Measurements from ENCODE around the gene RIPOR1.

Gene RIPOR1

DNA sequence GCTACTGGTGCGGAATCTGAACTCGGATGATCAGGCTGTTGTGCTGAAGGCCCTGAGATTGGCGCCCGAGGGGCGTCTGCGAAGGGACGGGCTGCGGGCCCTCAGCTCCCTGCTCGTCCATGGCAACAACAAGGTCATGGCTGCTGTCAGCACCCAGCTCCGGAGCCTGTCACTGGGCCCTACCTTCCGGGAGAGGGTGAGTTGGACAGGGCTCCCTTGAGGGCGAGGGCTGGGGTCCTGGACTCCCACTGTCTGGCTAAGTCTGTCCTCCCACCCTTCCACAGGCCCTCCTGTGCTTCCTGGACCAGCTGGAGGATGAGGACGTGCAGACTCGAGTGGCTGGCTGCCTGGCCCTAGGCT, 17.0 kb downstream of the RIPOR1 start:
- Histone ChIP-seq H3K36me3 (ENCODE audit: control insufficient read depth, low read length) (peaks cover 71% of the 10 kb centered on the region), H3K4me2 (ENCODE audit: low read length) (peak overlapping the region; percentile 94), H3K4me3 (ENCODE audit: low read length) (no peak overlapping the region), H3K27ac (ENCODE audit: low read depth, low read length) (peak overlapping the region; percentile 99; the same call in 1 of the 2 replicates), H3K79me2 (ENCODE audit: control insufficient read depth, low read length) (peaks cover 30% of the 10 kb centered on the region), H3K9me2 (replicated peaks; ENCODE audit: control insufficient read depth, low read length) (no peaks in the 10 kb centered on the region), H3K4me1 (ENCODE audit: control insufficient read depth, low read length) (peaks cover 89% of the 10 kb centered on the region), H3K9me3 (ENCODE audit: control insufficient read depth, insufficient read depth, low read length) (no peaks in the 10 kb centered on the region), H3F3A (ENCODE audit: control insufficient read depth, insufficient read depth) (peaks cover 27% of the 10 kb centered on the region), H4K20me1 (ENCODE audit: control insufficient read depth, insufficient read depth, low read depth, low read length) (no peaks in the 10 kb centered on the region), H3K27me3 (ENCODE audit: control insufficient read depth, low read length) (no peaks in the 10 kb centered on the region)
- no peak for TF ChIP-seq CTCF (IDR thresholded peaks at IDR 0.05; ENCODE audit: low read depth, low read length, poor library complexity, severe bottlenecking)
- no peak for TF ChIP-seq EZH2phosphoT487 (IDR thresholded peaks at IDR 0.05; ENCODE audit: borderline replicate concordance, low read length)

DNA sequence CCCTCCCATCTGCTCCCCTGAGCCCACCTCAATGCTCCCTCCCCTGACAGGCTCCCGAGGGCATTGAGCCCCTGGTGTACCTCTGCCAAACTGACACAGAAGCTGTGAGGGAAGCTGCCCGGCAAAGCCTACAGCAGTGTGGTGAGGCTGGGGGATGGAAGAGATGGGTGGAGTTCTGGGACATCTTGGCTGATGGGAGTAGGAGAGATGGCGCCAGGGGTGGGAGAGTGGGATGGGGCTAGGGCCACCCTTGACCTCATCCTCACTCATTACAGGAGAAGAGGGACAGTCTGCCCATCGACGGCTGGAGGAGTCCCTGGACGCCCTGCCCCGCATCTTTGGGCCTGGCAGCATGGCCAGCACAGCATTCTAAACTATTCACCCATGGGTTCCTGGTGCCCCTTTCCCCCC, 17.5 kb downstream of the RIPOR1 start:
- TF ChIP-seq EZH2phosphoT487 (IDR thresholded peaks at IDR 0.05; ENCODE audit: borderline replicate concordance, low read length) = no peak
- no peak for TF ChIP-seq CTCF (IDR thresholded peaks at IDR 0.05; ENCODE audit: low read depth, low read length, poor library complexity, severe bottlenecking)
- no peaks in the 10 kb centered on the region for H3K9me2 ChIP-seq (replicated peaks; ENCODE audit: control insufficient read depth, low read length)
- no peaks in the 10 kb centered on the region for H4K20me1 ChIP-seq (ENCODE audit: control insufficient read depth, insufficient read depth, low read depth, low read length)
- peaks cover 27% of the 10 kb centered on the region for H3F3A ChIP-seq (ENCODE audit: control insufficient read depth, insufficient read depth)
- no peaks in the 10 kb centered on the region for H3K9me3 ChIP-seq (ENCODE audit: control insufficient read depth, insufficient read depth, low read length)
- no peak overlapping the region for H3K4me3 ChIP-seq (ENCODE audit: low read length)
- H3K4me2 ChIP-seq (ENCODE audit: low read length) = peak overlapping the region; percentile 94
- peak overlapping the region; percentile 99 for H3K27ac ChIP-seq (ENCODE audit: low read depth, low read length)
- H3K27me3 ChIP-seq (ENCODE audit: control insufficient read depth, low read length) = no peaks in the 10 kb centered on the region
- H3K79me2 ChIP-seq (ENCODE audit: control insufficient read depth, low read length) = peaks cover 34% of the 10 kb centered on the region
- peaks cover 71% of the 10 kb centered on the region for H3K36me3 ChIP-seq (ENCODE audit: control insufficient read depth, low read length)
- H3K4me1 ChIP-seq (ENCODE audit: control insufficient read depth, low read length) = peaks cover 94% of the 10 kb centered on the region

GRCh38 chr16:67546761-67547422, 18.3 kb downstream of the RIPOR1 start:
- H3K36me3 ChIP-seq (ENCODE audit: control insufficient read depth, low read length) = peaks cover 73% of the 10 kb centered on the region
- TF ChIP-seq EZH2phosphoT487 (IDR thresholded peaks at IDR 0.05; ENCODE audit: borderline replicate concordance, low read length) (no peak), CTCF (IDR thresholded peaks at IDR 0.05; ENCODE audit: low read depth, low read length, poor library complexity, severe bottlenecking) (peak; percentile 94)
- peak overlapping the region; percentile 94 for H3K4me2 ChIP-seq (ENCODE audit: low read length)
- H3K27me3 ChIP-seq (ENCODE audit: control insufficient read depth, low read length) = no peaks in the 10 kb centered on the region
- peaks cover 99% of the 10 kb centered on the region for H3K4me1 ChIP-seq (ENCODE audit: control insufficient read depth, low read length)
- H3K79me2 ChIP-seq (ENCODE audit: control insufficient read depth, low read length) = peaks cover 42% of the 10 kb centered on the region
- no peaks in the 10 kb centered on the region for H3K9me3 ChIP-seq (ENCODE audit: control insufficient read depth, insufficient read depth, low read length)
- H3K4me3 ChIP-seq (ENCODE audit: low read length) = peak overlapping the region; percentile 78
- peaks cover 27% of the 10 kb centered on the region for H3F3A ChIP-seq (ENCODE audit: control insufficient read depth, insufficient read depth)
- H3K27ac ChIP-seq (ENCODE audit: low read depth, low read length) = peak overlapping the region; percentile 99
- H3K9me2 ChIP-seq (replicated peaks; ENCODE audit: control insufficient read depth, low read length) = no peaks in the 10 kb centered on the region
- no peaks in the 10 kb centered on the region for H4K20me1 ChIP-seq (ENCODE audit: control insufficient read depth, insufficient read depth, low read depth, low read length)
